GM18861 (cell line): ENCODE results near the gene SPAG16.

Experiments used
- ATAC-seq: cut with Tn5 transposase; IDR thresholded peaks from one replicate; pipeline ENCODE4 v1.9.1; 2021; ENCODE audit not compliant: unreplicated experiment

Gene SPAG16

GRCh38 chr2:214135966-214136365, 851.7 kb downstream of the SPAG16 start:
- no peak for ATAC-seq

DNA sequence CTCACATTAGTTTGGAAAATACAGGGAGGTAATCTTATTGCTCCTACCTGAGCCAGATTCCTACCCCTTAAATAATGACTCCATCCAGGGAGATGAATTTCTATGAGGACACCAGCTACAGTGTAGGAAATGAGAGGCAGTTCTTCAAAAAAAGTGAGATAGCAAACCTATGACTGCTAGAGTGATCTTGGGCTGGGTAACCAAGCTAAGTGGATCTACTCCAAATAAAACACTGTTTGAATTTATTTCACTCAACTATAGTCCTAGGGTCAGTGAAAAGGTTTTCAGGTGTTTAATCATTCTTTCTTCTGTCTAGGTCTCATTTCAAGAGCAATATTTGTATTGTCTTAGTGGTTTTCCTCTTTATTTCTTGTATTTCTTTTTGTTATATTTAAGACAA, 854.5 kb downstream of the SPAG16 start:
- ATAC-seq: no peak

DNA sequence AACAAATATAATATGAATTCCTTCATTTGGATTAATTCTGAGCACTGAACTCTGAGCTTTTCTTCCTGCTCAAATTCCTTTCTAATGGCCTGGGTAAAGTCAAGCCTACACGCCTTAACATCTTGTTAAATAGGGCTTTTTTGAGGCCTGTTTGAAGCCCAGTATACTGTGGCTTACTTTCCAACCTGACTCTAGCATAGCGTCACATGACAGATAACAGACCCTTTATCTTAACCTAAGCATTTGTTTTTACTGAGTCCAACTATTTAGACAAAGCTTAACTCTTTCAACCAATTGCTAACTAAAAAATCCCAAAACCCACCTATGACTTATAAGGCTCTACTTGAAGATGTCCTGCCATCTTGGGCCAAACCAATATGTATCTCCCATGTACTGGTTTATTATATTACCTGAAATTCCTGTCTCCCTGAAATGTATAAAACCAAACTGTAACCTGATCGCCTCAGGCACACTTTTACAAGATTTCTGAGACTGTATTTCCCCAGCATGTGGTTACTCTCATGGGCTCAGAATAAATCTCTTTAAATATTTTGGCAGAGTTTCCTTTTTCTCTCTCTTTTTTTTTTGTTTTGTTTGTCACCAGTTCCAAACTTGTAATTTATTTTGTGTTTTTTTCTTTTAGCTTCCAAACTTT, 855.5 kb downstream of the SPAG16 start:
- no peak for ATAC-seq

DNA sequence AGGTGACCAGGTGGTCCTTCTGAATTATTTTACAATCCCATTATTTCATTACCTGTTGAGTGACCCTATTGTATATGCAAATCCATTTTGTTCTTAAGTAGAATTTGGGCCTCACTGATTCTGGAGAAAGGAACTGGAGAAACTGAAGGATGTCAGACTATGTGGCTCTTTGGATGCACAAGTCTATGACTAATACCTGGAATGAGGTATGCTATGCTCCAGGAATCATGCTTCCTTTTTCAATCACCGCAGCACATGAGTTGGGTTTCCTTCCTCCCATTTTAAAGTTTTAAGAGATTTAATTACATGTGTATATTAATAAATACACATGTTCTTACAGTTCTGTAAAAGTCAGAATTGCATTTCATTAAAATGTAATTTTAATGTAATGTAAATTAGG, 872.7 kb downstream of the SPAG16 start:
- ATAC-seq: no peak

DNA sequence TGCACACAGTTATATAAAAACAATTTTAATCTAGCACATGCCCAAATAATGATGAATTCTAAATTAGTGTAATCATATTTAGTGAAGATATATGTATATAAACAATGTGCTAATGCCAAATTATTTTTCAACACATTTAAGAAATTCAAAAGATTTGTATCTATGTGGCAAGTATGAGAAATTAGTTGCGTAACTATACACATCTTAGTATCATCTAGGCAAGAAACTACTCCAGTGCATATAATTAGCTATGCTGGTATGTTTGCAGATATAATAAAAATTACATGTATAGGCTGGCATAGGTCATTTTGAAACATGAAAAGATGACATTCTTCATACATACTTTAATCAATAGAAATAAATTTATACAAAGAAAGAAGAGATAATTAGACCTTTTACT, 874.6 kb downstream of the SPAG16 start:
- ATAC-seq: no peak

DNA sequence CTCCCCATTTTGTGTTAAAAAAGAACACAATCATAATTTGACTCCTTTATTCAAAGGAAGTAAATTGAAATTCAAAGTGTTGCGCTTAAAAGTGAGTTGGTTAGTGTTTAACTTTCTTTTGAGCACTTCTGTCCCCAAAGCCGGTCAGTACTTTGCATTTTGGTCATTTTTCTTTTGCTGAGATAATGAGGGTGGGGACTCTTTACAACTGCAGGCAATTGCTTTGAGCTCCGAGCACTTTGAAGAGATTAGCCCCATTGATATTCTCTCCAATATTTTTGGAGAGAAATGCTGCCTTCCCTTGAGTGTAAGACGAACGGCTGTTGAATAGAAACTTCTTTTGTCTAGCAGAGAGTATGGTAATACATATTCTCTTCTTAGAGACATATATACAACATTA, 885.0 kb downstream of the SPAG16 start:
- no peak for ATAC-seq

GRCh38 chr2:214169736-214170135, 885.5 kb downstream of the SPAG16 start:
- ATAC-seq: no peak

- no peak for ATAC-seq
Measured at GRCh38 chr2:214174563-214174962, 890.3 kb downstream of the SPAG16 start.

DNA sequence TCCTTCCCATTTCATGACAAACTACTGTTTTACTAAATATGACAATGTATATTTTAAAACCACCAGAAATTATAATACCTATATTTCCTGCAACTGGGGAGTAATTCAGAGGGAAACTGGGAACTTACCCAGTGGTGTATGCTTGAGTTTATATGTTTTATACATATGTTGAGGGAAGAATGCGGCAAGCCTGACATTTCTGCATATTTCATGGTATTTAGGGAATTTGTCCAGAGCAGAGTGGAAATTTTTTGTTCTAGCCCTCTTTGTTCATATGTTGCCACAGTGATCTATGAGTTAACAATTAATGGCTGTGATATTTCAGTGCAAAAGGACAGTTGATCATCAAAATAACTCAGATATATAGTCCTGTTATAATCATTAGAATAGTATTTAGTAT, 895.8 kb downstream of the SPAG16 start:
- no peak for ATAC-seq

- ATAC-seq: no peak
Measured at GRCh38 chr2:214180686-214181085, 896.4 kb downstream of the SPAG16 start.

GRCh38 chr2:214184461-214184860, 900.2 kb downstream of the SPAG16 start:
- no peak for ATAC-seq

DNA sequence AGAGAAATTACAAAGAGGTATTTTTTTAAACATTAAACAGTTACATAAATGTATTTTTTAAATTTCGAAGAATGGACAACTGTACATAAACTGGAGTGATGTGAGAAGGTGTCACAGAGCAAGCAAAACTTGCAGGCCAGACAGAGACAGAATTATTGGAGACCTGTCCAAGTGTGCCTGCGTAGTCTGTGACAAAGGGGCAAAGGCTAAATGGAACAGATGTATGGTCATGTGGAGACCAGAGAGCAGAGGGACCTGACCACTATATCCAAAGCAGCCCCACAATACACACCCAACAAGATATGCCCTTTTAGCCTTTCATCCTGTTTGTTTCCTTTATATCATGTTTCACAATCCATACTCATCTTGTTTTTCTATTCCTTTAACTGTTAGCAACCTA, 901.3 kb downstream of the SPAG16 start:
- no peak for ATAC-seq

GRCh38 chr2:214192711-214193110, 908.4 kb downstream of the SPAG16 start:
- ATAC-seq: no peak

DNA sequence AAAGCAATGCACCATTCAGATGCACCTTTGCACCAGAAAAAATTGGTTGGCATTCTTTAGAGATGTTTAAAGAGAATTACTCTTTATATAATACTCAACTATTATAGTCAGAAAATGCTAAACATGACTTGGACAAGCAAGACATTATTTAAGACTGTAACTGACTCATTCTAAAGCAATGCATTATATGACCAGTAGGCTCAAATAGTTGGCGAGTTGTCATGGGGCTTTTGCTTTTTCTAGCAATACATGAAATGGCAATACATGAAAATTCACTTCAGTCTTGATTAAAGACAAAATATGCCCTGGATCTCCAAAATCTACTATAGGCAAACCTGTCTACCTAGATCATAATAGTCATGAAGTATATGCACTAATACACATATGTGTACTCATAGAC, 909.7 kb downstream of the SPAG16 start:
- no peak for ATAC-seq

DNA sequence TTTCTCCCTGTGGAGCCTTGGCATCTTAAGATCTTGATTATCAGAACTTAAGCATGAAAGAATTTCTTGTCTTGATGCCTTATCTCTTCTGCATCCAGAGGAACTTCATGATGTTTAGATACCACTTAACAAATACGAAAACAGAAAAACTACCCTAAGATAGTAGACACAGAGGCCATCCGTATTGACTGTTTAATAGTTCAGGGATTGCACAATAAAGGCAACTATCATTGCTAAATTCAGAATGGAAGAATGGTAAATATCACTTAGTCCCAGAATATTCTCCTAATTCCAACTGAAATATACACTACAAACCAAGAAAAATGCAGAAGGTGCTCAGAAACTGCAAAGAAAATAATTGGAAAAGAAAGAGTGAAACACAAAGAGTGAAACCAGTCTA, 912.0 kb downstream of the SPAG16 start:
- ATAC-seq: no peak

DNA sequence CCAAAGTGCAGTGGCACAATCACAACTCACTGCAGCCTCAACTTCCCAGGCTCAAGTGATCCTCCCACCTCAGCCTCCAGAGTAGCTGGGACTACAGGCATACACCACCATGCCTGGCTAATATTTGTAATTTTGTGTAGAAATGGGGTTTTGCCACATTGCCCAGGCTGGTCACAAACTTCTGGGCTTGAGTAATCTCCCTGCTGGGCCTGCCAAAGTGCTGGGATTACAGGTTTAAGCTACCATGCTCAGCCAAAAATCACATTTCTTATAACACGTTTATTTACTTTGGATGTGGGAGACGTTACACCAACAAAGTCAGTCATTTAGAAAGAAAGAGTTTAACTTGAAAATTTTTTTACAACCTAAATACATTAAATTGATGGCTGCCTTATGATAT, 917.6 kb downstream of the SPAG16 start:
- ATAC-seq: no peak

DNA sequence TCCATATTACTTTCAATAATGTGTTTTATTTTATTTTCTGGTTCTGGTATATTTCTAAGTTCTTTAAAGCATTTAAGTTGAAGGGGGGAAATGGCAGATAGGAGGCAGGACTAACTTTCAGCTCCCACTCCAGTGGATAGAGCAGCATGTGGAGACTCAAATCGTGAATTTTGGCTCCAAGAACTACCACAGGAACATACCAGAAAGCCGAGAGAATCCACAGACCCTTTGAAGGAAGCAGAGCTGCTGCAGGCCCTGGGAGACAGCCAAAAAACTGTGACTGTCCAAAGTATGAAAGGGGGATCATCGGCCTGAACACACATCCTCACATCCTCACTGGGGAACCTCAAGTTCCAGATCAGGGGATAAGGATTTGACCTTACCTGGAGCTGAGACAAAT, 919.0 kb downstream of the SPAG16 start:
- no peak for ATAC-seq

- no peak for ATAC-seq
Measured at GRCh38 chr2:214203744-214204289, 919.6 kb downstream of the SPAG16 start.

DNA sequence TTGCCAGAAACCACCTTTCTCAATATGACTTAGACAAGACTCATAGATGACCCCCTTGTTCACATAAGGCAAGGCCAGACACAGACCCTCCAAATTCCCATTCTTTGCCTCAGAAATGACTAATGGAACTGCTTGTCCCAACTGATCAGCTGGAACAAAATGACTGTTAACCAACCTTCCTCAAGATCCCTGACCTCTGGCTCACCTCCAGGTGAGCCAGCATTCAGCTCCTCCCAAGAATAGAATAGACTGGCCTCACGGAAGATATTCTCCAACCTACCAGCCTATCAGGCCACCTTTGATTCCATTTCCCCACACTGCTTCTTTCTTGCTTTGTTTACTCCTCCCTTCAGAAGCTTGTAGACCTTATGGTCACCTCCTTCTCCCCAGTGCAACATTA, 930.8 kb downstream of the SPAG16 start:
- no peak for ATAC-seq

GRCh38 chr2:214217136-214217535, 932.9 kb downstream of the SPAG16 start:
- ATAC-seq: no peak

DNA sequence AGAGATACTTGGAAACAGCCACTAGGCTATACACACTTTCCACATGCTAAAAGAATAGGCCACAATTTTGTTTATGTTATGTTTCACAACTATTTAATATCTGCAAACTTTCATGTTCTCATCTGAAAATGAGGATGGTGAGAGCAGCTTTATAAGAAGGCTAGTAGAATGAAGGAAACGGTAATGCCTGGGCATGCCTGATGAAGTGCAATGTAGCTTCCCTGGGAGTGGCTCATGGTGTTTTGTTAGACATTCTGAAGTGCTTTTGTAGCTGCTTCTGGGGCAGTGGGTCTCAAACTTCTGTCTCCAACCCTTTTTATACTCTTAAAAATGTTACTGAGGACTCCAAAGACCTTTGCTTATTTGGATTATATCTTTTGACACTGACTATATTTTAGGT, 933.3 kb downstream of the SPAG16 start:
- no peak for ATAC-seq

- ATAC-seq: no peak
Measured at GRCh38 chr2:214220251-214220650, 936.0 kb downstream of the SPAG16 start.

DNA sequence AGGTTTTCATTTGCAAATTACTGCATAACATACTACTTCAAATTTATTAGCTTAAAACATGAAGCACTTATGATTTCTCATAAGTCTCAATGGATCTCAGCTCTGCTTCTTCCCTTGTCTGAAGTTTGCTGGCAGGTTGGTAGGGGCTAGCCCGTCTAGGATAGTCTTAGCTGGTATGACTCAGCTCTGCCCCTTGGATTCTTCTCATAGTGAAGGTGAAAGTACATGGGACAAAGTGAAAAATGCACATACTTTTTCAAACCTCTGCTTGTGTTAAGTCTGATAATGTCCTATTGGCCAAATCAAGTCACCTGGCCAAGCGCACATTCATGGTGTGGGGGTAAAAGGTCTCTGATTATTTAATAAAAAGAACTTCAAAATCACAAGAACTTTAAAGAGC, 941.8 kb downstream of the SPAG16 start:
- ATAC-seq: no peak
